ENCODE data around the gene BEST4. TPM values are rescaled to one million over a fixed set of nuclear protein-coding genes. Genes with fewer than 3 reads are reported as not detected.

BEST4 gene
- total RNA-seq, 1 experiment from 2014 or later, result 0.15 TPM

DNA sequence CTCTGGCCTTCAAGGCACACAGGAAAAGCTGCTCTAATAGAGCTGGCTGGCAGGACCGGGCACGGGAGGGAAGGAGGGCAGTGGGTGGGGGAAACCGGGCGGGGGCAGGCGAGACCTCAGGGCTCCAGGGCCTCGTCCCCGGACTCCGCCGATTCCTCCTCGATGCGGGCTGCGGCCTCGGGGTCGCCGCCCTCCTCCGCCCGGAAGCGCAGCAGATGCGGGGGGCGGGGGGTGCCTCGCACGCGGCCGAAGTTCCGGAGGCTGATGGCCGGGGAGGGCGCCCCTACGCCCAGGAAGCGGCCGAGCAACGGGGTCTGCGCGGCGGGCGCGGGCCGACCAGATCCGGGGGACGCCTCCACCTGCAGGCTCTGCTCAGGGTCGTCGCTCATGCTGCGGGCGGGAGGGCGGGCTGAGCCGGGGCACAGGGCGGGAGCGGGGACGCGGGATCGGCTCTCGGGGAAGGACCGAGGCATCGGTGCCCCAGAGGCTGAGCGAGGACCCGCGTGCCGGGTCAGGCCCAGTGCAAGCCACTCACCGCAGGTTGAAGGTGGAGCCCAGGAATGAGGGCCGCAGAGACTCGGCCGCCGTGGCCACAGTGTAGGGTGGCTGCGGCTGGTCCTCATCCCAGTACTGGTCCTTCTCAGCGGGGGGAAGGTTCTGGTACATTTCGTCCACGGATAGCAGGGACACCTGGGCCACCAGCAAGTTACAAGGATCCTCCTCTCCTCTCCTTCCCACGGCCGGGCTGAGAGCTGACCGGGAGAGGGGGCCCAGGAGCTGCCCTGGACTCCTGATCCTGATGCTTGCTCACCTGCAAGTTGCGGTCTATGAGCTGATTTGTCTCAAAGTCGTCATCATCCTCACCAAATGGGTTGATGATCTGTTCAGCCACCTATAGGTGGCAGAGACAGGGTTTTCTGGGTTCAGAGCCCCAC lies 3.6 kb downstream of the BEST4 start:
- Histone ChIP-seq H3K9me3 (ENCODE audit: control insufficient read depth, insufficient read depth, low read depth, low read length) (no peaks in the 10 kb centered on the region), H3K36me3 (ENCODE audit: control insufficient read depth, insufficient read depth, low read length) (no peaks in the 10 kb centered on the region), H3K4me1 (ENCODE audit: control insufficient read depth, insufficient read depth, low read length) (no peaks in the 10 kb centered on the region; the same call in 1 of the 2 replicates), H3K27ac (ENCODE audit: low read length) (no peak overlapping the region), H3K27me3 (ENCODE audit: control insufficient read depth, insufficient read depth, low read length) (no peaks in the 10 kb centered on the region), H3K4me3 (ENCODE audit: low read depth in 2 of 2, low read length in 2 of 2) (peak overlapping the region; percentile 14 to 24)
- no TSS peak for BruUV-seq (replicated peaks)
- peak; percentile 36 for ATAC-seq
- DNase-seq (ENCODE audit: low read depth, low spot score), result no peak
- ChIA-PET POLR2A (interaction anchor here (0.7 kb wide), 1 partner anchor 10 kb away, joined by 4 read pairs; the partner anchor contains the start of gene RPS8), CTCF (interaction anchor here (0.6 to 1.1 kb wide), 4 partner anchors 9 to 288 kb away, joined by 3 to 9 read pairs (median 5); no protein-coding TSS in a partner anchor)
- intact Hi-C loops (cut with micrococcal nuclease; ENCODE audit: unreplicated experiment) (no loop called here), in situ Hi-C loops (cut with HindIII; ENCODE audit: low pct_unique_long_range_greater_than_20kb, low sequenced_read_pairs) (no loop called here)
- TF ChIP-seq TCF7L2 (IDR thresholded peaks at IDR 0.05; ENCODE audit: low read depth, low read length) (no peak), SIN3A (IDR thresholded peaks at IDR 0.05; ENCODE audit: borderline replicate concordance, insufficient read depth, low read depth, low read length) (no peak), POLR2AphosphoS5 (IDR thresholded peaks at IDR 0.05; ENCODE audit: low read depth, low read length) (no peak)
- TF ChIP-seq, protein P1, sequence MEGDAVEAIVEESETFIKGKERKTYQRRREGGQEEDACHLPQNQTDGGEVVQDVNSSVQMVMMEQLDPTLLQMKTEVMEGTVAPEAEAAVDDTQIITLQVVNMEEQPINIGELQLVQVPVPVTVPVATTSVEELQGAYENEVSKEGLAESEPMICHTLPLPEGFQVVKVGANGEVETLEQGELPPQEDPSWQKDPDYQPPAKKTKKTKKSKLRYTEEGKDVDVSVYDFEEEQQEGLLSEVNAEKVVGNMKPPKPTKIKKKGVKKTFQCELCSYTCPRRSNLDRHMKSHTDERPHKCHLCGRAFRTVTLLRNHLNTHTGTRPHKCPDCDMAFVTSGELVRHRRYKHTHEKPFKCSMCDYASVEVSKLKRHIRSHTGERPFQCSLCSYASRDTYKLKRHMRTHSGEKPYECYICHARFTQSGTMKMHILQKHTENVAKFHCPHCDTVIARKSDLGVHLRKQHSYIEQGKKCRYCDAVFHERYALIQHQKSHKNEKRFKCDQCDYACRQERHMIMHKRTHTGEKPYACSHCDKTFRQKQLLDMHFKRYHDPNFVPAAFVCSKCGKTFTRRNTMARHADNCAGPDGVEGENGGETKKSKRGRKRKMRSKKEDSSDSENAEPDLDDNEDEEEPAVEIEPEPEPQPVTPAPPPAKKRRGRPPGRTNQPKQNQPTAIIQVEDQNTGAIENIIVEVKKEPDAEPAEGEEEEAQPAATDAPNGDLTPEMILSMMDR (IDR thresholded peaks at IDR 0.05), result no peak
- TF ChIP-seq, protein P2, sequence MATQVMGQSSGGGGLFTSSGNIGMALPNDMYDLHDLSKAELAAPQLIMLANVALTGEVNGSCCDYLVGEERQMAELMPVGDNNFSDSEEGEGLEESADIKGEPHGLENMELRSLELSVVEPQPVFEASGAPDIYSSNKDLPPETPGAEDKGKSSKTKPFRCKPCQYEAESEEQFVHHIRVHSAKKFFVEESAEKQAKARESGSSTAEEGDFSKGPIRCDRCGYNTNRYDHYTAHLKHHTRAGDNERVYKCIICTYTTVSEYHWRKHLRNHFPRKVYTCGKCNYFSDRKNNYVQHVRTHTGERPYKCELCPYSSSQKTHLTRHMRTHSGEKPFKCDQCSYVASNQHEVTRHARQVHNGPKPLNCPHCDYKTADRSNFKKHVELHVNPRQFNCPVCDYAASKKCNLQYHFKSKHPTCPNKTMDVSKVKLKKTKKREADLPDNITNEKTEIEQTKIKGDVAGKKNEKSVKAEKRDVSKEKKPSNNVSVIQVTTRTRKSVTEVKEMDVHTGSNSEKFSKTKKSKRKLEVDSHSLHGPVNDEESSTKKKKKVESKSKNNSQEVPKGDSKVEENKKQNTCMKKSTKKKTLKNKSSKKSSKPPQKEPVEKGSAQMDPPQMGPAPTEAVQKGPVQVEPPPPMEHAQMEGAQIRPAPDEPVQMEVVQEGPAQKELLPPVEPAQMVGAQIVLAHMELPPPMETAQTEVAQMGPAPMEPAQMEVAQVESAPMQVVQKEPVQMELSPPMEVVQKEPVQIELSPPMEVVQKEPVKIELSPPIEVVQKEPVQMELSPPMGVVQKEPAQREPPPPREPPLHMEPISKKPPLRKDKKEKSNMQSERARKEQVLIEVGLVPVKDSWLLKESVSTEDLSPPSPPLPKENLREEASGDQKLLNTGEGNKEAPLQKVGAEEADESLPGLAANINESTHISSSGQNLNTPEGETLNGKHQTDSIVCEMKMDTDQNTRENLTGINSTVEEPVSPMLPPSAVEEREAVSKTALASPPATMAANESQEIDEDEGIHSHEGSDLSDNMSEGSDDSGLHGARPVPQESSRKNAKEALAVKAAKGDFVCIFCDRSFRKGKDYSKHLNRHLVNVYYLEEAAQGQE (IDR thresholded peaks at IDR 0.05; ENCODE audit: insufficient read depth in 1 of 2, low read depth in 2 of 2, low read length in 1 of 2), result no peak

DNA sequence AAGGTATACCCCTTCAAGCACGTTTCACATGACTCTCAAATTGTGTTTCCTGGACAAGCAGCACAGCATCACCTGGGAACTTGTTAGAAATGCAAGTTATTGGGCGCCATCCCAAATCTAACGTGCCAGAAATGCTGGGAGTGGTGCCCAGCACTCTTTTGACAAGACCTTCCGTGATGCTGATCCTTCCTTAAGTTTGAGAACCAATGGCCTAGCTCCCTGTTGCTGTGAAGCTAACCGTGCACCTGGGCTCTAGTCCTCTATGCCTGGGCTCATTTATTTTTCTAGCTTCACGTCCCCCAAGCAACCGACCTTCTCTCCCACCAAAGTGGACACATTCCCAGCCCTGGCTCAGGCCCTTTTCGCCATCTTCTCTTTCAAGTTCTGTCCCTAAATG lies 4.3 kb downstream of the BEST4 start:
- H3K36me3 ChIP-seq (ENCODE audit: control insufficient read depth, insufficient read depth, low read length), result no peaks in the 10 kb centered on the region
- no peak overlapping the region for H3K27ac ChIP-seq (ENCODE audit: low read length)
- no peaks in the 10 kb centered on the region for H3K27me3 ChIP-seq (ENCODE audit: control insufficient read depth, insufficient read depth, low read length)
- POLR2A ChIA-PET, result interaction anchor here (0.7 kb wide), 1 partner anchor 9 kb away, joined by 4 read pairs; the partner anchor contains the start of gene RPS8
- CTCF ChIA-PET, result interaction anchor here (0.6 to 1.1 kb wide), 4 partner anchors 9 to 289 kb away, joined by 3 to 9 read pairs (median 5); no protein-coding TSS in a partner anchor
- in situ Hi-C loops (cut with HindIII; ENCODE audit: low pct_unique_long_range_greater_than_20kb, low sequenced_read_pairs) (no loop called here), intact Hi-C loops (cut with micrococcal nuclease; ENCODE audit: unreplicated experiment) (no loop called here)
- no TSS peak for BruUV-seq (replicated peaks)
- H3K4me1 ChIP-seq (ENCODE audit: control insufficient read depth, insufficient read depth, low read length), result no peaks in the 10 kb centered on the region; the same call in 1 of the 2 replicates
- H3K9me3 ChIP-seq (ENCODE audit: control insufficient read depth, insufficient read depth, low read depth, low read length), result no peaks in the 10 kb centered on the region
- no peak for DNase-seq (ENCODE audit: low read depth, low spot score)
- no peak for TF ChIP-seq TCF7L2 (IDR thresholded peaks at IDR 0.05; ENCODE audit: low read depth, low read length)
- TF ChIP-seq, protein P1 (IDR thresholded peaks at IDR 0.05), result no peak
- TF ChIP-seq POLR2AphosphoS5 (IDR thresholded peaks at IDR 0.05; ENCODE audit: low read depth, low read length), result no peak; the same call in 1 of the 2 replicates
- TF ChIP-seq, protein P2 (IDR thresholded peaks at IDR 0.05; ENCODE audit: insufficient read depth in 1 of 2, low read depth in 2 of 2, low read length in 1 of 2), result no peak
- no peak for TF ChIP-seq SIN3A (IDR thresholded peaks at IDR 0.05; ENCODE audit: borderline replicate concordance, insufficient read depth, low read depth, low read length)
- peak; percentile 14; the same call in 1 of the 2 replicates for ATAC-seq
- H3K4me3 ChIP-seq (ENCODE audit: low read depth in 2 of 2, low read length in 2 of 2), result peak overlapping the region; percentile 14 to 24
